ENCODE measurements around the gene CD52. TPM values are rescaled to one million over a fixed set of nuclear protein-coding genes. Genes with fewer than 3 reads are reported as not detected.
A peak's percentile ranks its signal among the peaks of the same experiment; 100 is the strongest.

CD52 gene
- total RNA-seq, 2 experiments from 2014 or later, result 951 to 971 TPM

DNA sequence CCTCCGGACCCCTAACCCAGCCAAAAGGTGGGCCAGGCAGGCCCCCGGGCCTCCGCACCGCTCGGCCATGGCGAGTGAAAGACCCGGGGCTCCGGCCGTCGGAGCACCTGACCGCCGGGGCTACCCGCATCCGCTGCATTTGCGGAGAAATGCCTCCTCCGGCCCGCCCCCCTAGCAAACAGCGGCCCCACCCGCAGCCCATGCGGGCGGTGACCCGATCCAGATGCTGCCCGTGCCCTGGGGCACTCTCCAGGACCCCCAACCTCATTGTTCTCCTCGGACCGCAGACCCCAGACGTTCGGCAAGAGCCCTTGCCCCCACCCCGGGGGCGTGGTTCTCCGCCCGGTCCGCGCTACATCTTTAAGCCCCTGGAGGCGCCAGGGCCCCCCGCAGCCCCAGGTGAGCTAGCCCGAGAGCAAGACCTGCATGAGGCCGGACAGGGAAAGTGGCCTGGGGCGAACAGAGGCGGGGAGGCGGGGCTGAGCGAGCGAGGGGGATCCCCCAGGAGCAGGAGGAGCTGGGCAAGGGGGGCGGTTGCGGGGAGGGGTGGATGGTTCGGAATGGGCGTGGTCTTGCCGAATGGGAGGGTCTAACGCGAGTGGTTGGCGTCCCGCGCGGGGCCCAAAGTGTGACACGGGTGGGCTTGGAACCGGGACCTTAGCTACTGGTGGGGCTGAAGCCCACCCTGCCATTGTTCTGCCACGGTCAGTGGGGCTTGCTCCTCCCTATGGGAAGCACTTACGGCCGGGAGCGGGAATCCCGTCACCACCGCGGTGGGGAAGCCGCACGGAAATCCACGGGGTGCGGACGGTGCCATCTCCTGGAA, 42.4 kb downstream of the CD52 start:
- ATAC-seq, result peak; percentile 27
- Mint-ChIP-seq H3K4me1 (peaks cover 63% of the 10 kb centered on the region), H3K36me3 (no peaks in the 10 kb centered on the region), H3K4me3 (peak overlapping the region; percentile 48), H3K27ac (peak overlapping the region; percentile 27), H3K9me3 (ENCODE audit: low read depth) (no peaks in the 10 kb centered on the region), H3K27me3 (peaks cover 22% of the 10 kb centered on the region)
- CTCF ChIA-PET, result interaction anchor here (0.8 to 8.9 kb wide), 16 partner anchors 10 to 191 kb away, joined by 3 to 142 read pairs (median 4); partner anchors contain the start of genes ZNF593 and ZNF683
- DNase-seq, result peak; percentile 72

DNA sequence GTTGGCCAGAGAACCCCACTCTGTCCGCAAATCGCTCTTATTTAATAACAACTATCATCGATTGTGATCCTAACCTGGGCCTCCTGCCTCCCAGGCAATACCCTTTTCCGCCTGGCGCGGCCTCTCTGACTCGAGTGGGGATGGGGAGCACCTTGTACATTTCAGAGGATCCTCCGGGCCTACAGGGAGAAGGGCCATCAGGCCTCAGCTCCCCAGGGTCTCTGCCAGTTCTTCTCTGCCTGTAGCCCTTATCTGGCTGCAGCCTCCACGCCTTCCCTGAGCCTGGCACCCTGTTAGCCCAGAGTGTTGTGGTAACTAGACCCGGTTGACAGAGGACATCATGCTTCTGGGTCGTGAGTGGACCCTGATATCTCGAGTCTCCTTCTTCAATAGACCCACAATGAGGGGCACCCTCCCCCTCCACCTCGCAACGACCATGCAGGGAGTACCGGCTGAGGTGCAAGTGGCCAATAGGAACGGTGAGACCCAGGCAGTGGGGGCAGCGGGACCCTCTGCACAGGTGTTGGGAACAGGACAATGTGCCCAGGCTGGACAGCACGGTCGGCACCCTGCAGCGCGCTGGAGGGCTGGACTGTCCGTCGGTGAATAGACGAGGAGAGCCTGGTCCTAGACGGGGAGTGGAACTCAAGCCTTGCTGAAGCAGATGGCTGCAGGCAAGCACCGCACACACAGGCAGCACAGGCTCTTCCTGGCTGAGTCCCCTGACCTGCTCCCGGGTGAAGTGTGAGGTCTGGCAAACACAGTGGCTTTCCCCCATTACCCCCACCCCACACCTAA, 43.2 kb downstream of the CD52 start:
- H3K27ac Mint-ChIP-seq, result peak overlapping the region; percentile 53

DNA sequence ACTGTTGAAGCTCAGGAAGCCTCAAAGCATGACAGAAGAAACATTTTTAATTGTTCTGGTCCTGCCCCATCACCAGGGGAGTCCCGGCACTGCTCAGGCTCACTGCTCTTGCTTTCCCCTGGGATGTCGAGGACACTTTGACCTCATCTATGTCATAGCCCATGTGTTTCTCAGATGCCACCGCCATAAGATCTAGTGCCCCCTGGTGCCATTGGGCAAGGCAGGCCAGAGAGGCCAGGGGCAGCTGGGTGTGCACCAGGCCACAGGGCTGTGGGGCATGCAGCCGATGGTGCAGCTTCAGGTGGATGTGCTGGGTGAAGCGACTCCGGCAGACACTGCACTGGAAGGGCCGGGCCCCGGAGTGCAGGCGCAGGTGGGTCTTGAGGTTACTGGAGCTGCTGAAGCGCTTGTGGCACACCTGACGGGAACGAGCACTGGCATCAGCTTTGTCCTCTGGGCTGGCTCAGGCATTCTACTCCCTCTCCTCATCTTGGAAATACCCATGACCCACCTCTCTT, 43.9 kb downstream of the CD52 start:
- Mint-ChIP-seq H3K36me3 (no peaks in the 10 kb centered on the region), H3K27ac (no peak overlapping the region), H3K27me3 (peaks cover 23% of the 10 kb centered on the region), H3K9me3 (ENCODE audit: low read depth) (no peaks in the 10 kb centered on the region), H3K4me3 (no peak overlapping the region), H3K4me1 (peaks cover 61% of the 10 kb centered on the region)
- ATAC-seq (no peak), DNase-seq (no peak)
- CTCF ChIA-PET, result interaction anchor here (0.9 to 8.9 kb wide), 12 partner anchors 16 to 192 kb away, joined by 3 to 142 read pairs (median 6); partner anchors contain the start of genes ZNF593 and ZNF683

More for the DNA sequence above, 43.2 kb downstream of the CD52 start:
- CTCF ChIA-PET, result interaction anchor here (0.8 to 8.9 kb wide), 19 partner anchors 9 to 84 kb away, joined by 3 to 142 read pairs (median 5); partner anchors contain the start of gene ZNF683
- no peak for DNase-seq
- Mint-ChIP-seq H3K4me1 (peaks cover 59% of the 10 kb centered on the region), H3K4me3 (peak overlapping the region; percentile 61), H3K36me3 (no peaks in the 10 kb centered on the region), H3K27me3 (peaks cover 23% of the 10 kb centered on the region), H3K9me3 (ENCODE audit: low read depth) (no peaks in the 10 kb centered on the region)
- ATAC-seq, result no peak

DNA sequence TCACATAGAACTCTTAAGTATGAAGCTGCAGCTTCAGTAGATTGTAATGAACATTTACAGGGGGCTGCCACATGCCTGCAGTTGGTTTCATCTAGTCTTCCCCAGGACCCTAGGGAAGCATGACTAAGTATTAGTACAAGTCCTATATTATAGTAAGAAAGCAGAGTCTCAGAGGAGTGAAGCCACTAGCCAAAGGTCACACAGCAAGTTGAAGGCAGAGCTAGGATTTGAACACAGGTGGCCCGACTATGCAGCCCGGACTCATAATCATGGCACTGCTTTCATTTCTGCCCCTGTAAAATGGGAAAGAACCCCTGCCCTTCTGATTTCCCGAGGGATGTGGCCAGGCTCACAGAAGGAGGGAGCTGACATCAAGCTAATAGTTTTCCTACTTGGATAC, 44.6 kb downstream of the CD52 start:
- H3K9me3 Mint-ChIP-seq (ENCODE audit: low read depth), result no peaks in the 10 kb centered on the region
- H3K36me3 Mint-ChIP-seq, result no peaks in the 10 kb centered on the region
- CTCF ChIA-PET, result interaction anchor here (0.9 to 8.9 kb wide), 12 partner anchors 15 to 193 kb away, joined by 3 to 142 read pairs (median 6); partner anchors contain the start of genes ZNF593 and ZNF683
- peaks cover 61% of the 10 kb centered on the region for H3K4me1 Mint-ChIP-seq
- no peak overlapping the region for H3K27ac Mint-ChIP-seq
- H3K4me3 Mint-ChIP-seq, result no peak overlapping the region
- peaks cover 23% of the 10 kb centered on the region for H3K27me3 Mint-ChIP-seq
- DNase-seq (no peak), ATAC-seq (no peak)

DNA sequence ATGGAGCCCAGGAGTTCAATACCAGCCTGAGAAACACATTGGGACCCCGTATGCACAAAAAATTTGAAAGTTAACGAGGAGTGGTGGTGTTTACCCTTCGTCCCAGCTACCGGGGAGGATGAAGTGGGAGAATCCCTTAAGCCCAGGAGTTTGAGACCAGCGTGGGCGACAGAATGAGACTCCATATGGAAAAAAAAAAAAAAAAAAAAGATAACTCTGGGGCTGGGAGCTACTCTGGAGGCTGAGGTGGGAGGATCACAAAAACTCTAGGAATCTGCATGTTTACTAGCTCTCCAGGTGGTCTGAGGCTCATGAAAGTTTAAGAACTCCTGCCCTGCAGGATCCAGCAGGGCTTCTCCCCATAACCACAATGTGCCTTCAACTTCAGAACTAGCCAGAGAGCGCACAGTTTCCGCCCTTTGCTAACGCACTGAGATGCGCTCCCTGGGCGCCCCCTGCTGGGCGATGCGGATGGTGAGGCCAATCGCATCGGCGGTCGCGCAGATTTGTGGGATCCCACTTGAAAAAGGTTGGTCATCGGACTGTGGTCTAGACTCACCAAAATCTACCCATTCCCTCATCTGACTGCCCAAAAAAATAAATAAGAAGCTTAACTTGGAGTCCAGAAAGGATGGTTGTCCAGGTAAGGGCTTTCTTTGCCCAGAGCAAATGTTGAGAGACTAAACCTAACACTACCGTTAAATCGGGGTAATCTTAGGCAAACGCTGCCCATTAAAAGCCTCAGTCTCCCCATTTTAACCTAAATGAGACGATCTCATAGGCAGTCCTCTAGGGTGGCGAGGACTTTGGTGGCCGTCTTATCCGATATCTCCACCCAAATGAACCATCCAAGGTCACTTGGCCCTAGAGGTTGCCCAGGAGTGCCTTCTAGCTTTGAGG, 46.0 kb downstream of the CD52 start:
- ATAC-seq (peak; percentile 76), DNase-seq (peak; percentile 90)
- Mint-ChIP-seq H3K9me3 (ENCODE audit: low read depth) (no peaks in the 10 kb centered on the region), H3K4me1 (peaks cover 53% of the 10 kb centered on the region), H3K27ac (peak overlapping the region; percentile 72), H3K4me3 (peak overlapping the region; percentile 7), H3K36me3 (no peaks in the 10 kb centered on the region), H3K27me3 (peaks cover 23% of the 10 kb centered on the region)
- CTCF ChIA-PET, result interaction anchor here (0.8 to 8.9 kb wide), 31 partner anchors 9 to 194 kb away, joined by 3 to 142 read pairs (median 8); partner anchors contain the start of genes CD52, CEP85, CRYBG2 and UBXN11

DNA sequence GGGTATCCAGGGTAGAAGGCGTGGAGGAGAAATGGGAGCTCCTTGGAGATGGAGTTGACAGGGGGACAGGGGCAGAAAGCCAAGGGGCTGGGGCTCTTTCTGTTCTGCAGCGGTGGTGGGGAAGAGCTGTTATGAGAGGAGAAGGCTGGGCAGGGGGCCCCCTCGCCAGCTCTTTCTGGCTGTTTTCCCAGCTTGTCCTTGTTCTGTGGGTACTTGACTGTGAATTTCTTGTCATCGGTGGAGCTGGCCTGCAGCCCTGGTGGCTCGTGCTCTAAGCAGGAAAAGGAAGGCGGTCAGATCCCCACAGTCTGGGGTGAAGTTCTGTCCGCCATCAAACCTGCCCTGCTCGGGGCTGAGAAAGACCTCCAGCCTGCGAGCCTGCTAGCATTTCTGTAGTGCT, 47.2 kb downstream of the CD52 start:
- CTCF ChIA-PET, result interaction anchor here (1.1 to 8.9 kb wide), 18 partner anchors 11 to 195 kb away, joined by 3 to 142 read pairs (median 14); partner anchors contain the start of genes CD52, CEP85, CRYBG2 and ZNF593
- H3K4me1 Mint-ChIP-seq, result peaks cover 47% of the 10 kb centered on the region
- ATAC-seq (no peak), DNase-seq (no peak)
- H3K4me3 Mint-ChIP-seq, result no peak overlapping the region
- peaks cover 23% of the 10 kb centered on the region for H3K27me3 Mint-ChIP-seq
- peaks cover 2% of the 10 kb centered on the region for H3K36me3 Mint-ChIP-seq
- H3K27ac Mint-ChIP-seq, result no peak overlapping the region
- no peaks in the 10 kb centered on the region for H3K9me3 Mint-ChIP-seq (ENCODE audit: low read depth)

DNA sequence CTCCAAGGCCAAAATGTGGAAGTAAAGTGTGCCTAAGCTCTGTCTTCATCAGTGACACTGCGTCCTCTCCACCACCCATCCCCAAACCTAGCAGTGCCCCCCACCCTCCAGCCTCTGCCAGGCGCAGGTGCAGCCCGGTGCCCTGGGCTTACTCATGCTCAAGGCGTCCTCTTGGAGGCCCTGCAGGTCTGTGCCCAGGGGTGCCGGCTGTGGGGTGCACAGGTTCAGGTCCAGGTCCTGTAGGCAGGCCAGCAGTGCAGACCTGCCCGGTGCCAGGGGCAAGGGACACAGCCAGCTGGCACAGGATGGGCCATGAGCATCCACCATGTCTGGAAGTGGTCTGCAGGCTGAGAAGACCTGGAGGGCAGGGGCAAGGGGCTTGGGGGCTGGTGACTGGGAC, 49.7 kb downstream of the CD52 start:
- peaks cover 54% of the 10 kb centered on the region for H3K4me1 Mint-ChIP-seq
- ATAC-seq (no peak), DNase-seq (no peak)
- H3K27me3 Mint-ChIP-seq, result peaks cover 10% of the 10 kb centered on the region
- H3K27ac Mint-ChIP-seq, result no peak overlapping the region
- CTCF ChIA-PET, result interaction anchor here (1.2 to 4.7 kb wide), 4 partner anchors 10 to 82 kb away, joined by 4 to 28 read pairs (median 6); no protein-coding TSS in a partner anchor
- peaks cover 5% of the 10 kb centered on the region for H3K9me3 Mint-ChIP-seq (ENCODE audit: low read depth)
- peaks cover 7% of the 10 kb centered on the region for H3K36me3 Mint-ChIP-seq
- H3K4me3 Mint-ChIP-seq, result no peak overlapping the region

DNA sequence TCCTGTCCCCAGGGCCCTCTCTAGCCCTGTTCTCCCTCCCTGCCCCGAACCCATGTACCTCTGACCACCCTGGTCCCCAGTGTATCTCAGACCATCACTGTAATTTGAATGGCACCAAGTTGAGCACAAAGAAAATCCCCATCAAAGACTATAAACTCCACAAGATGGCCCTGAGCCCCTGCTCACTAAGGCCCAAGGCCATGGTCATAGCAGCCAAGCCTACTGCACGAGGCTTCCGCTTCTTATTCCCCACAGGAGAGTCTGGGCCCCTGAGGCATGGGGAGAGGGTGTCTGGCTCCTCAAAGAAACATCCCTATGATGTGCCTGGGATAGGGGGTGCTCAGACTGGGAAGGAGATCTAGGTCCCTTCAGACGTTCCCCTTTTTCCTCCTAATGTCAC, 50.2 kb downstream of the CD52 start:
- DNase-seq, result no peak
- H3K27ac Mint-ChIP-seq, result no peak overlapping the region
- H3K4me1 Mint-ChIP-seq, result peaks cover 58% of the 10 kb centered on the region
- H3K27me3 Mint-ChIP-seq, result peaks cover 10% of the 10 kb centered on the region
- no peak for ATAC-seq
- peaks cover 7% of the 10 kb centered on the region for H3K36me3 Mint-ChIP-seq
- CTCF ChIA-PET, result interaction anchor here (1.2 to 4.7 kb wide), 4 partner anchors 10 to 83 kb away, joined by 4 to 28 read pairs (median 6); no protein-coding TSS in a partner anchor
- H3K4me3 Mint-ChIP-seq, result peak overlapping the region; percentile 1
- peaks cover 5% of the 10 kb centered on the region for H3K9me3 Mint-ChIP-seq (ENCODE audit: low read depth)

DNA sequence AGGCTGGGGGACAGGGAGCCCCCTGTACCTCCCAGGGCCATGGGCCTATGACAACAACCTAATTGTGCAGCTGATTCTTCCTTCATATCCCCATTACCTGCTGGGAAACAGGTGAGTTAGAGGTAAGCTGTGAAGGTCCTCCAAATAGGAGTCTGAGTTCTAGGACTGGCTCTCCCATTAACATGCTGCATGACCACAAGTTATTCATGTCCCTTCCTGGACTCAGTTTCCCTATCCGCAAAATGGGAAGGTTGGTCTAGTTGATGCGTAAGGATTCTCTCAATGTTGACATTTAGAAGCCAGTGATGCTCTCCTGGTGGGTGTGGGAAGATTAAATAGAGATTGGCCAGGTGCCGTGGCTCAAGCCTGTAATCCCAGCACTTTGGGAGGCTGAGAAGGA, 50.7 kb downstream of the CD52 start:
- no peak overlapping the region for H3K4me3 Mint-ChIP-seq
- CTCF ChIA-PET, result interaction anchor here (1.2 to 4.7 kb wide), 3 partner anchors 9 to 83 kb away, joined by 4 to 28 read pairs (median 5); no protein-coding TSS in a partner anchor
- H3K9me3 Mint-ChIP-seq (ENCODE audit: low read depth), result peaks cover 5% of the 10 kb centered on the region
- H3K27me3 Mint-ChIP-seq, result peaks cover 10% of the 10 kb centered on the region
- H3K4me1 Mint-ChIP-seq, result peaks cover 58% of the 10 kb centered on the region
- ATAC-seq (no peak), DNase-seq (no peak)
- peaks cover 7% of the 10 kb centered on the region for H3K36me3 Mint-ChIP-seq
- no peak overlapping the region for H3K27ac Mint-ChIP-seq

Other genes starting within 250 kb of the CD52 start
- 10 to 100 TPM; 18.3 to 20.2 TPM for gene PDIK1L, start 206.1 kb upstream of the CD52 start, total RNA-seq
- gene FAM110D, start 158.9 kb upstream of the CD52 start, total RNA-seq, result not detected
- not detected for gene C1orf232, start 149.0 kb upstream of the CD52 start, total RNA-seq
- gene ZNF593, start 148.1 kb upstream of the CD52 start, total RNA-seq, result 10 to 100 TPM; 40.1 to 48.1 TPM
- not detected for gene ZNF593OS, start 146.1 kb upstream of the CD52 start, total RNA-seq
- gene CNKSR1, start 140.5 kb upstream of the CD52 start, total RNA-seq, result 1 to 10 TPM; 1.4 to 1.5 TPM
- gene CATSPER4, start 127.4 kb upstream of the CD52 start, total RNA-seq, result under 1 TPM in 1 of 2 experiments, not detected in 1; 0.15 TPM
- gene CEP85, start 83.8 kb upstream of the CD52 start, total RNA-seq, result 10 to 100 TPM; 42.0 to 56.3 TPM
- 100 to 1,000 TPM; 562 to 632 TPM for gene SH3BGRL3, start 37.9 kb upstream of the CD52 start, total RNA-seq
- gene UBXN11, start 11.3 kb upstream of the CD52 start, total RNA-seq, result 10 to 100 TPM; 27.7 to 39.3 TPM
- gene CRYBG2, start 36.2 kb downstream of the CD52 start, total RNA-seq, result 1 to 10 TPM; 5.7 to 8.6 TPM
- 10 to 100 TPM in 1 of 2 experiments, 1 to 10 TPM in 1; 7.0 to 26.3 TPM for gene ZNF683, start 54.8 kb downstream of the CD52 start, total RNA-seq
- gene LIN28A, start 92.9 kb downstream of the CD52 start, total RNA-seq, result not detected
- gene DHDDS, start 114.4 kb downstream of the CD52 start, total RNA-seq, result 10 to 100 TPM; 49.2 to 54.0 TPM
- gene HMGN2, start 154.5 kb downstream of the CD52 start, total RNA-seq, result 100 to 1,000 TPM; 743 to 915 TPM
- gene RPS6KA1, start 211.8 kb downstream of the CD52 start, total RNA-seq, result 100 to 1,000 TPM; 158 to 181 TPM